ENCODE data around the gene SORBS2. TPM values are rescaled to one million over a fixed set of nuclear protein-coding genes. Genes with fewer than 3 reads are reported as not detected.

The SORBS2 gene
- total and polyA plus RNA-seq, 4 experiments from 2014 or later, result not detected

GRCh38 chr4:185809533-185810071 lies 2.4 kb downstream of the SORBS2 start:
- H3K27me3 ChIP-seq (ENCODE audit: insufficient read depth, low read length), result no peaks in the 10 kb centered on the region
- Mint-ChIP-seq H3K9me3 (no peaks in the 10 kb centered on the region), H3K27me3 (peaks cover 10 to 14% of the 10 kb centered on the region in 2 donors), H3K27ac (no peak overlapping the region), H3K36me3 (no peaks in the 10 kb centered on the region), H3K4me1 (peaks cover 0 to 3% (median 0%) of the 10 kb centered on the region in 4 donors), H3K4me3 (no peak overlapping the region)
- CTCF ChIA-PET (ENCODE audit: partially characterized antibody), result interaction anchor here (0.7 kb wide), 1 partner anchor 9 kb away, joined by 3 read pairs; no protein-coding TSS in a partner anchor
- H3K4me3 ChIP-seq (ENCODE audit: low read length in 2 of 2), result no peak overlapping the region
- no peak overlapping the region for H3K27ac ChIP-seq (ENCODE audit: low read depth, low read length)
- intact Hi-C loops (cut with micrococcal nuclease), result no loop called here
- H3K4me1 ChIP-seq (ENCODE audit: insufficient read depth, low read length), result no peaks in the 10 kb centered on the region
- DNase-seq, result no peak
- POLR2A ChIA-PET (ENCODE audit: partially characterized antibody), result no interaction called here
- H3K9me3 ChIP-seq (ENCODE audit: control insufficient read depth in 1 of 2, low read length in 2 of 2), result no peaks in the 10 kb centered on the region
- no peaks in the 10 kb centered on the region for H3K36me3 ChIP-seq (ENCODE audit: insufficient read depth, low read length)

- no peaks in the 10 kb centered on the region for H3K4me1 ChIP-seq (ENCODE audit: insufficient read depth, low read length)
- intact Hi-C loops (cut with micrococcal nuclease), result no loop called here
Measured at GRCh38 chr4:185809121-185809520, 2.9 kb downstream of the SORBS2 start.

DNA sequence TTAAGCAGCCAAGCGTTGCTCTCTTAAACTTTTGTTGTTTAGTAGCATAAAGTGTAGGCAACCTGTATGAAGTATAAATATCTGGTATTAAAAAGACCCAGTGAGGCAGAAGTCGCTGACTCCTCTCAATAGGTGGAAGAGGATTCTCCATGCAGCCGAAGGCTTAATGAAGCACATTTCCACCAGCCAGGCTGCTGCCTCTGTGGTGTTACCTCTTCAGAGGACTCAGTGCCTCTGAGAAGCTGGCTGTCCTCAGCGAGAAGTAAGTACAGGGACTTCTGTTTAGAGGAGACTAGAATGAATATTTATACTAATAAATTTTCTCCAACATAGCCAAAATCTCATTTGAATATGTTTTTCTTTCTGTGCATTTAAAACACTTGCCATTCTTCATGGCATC lies 6.0 kb downstream of the SORBS2 start:
- no peaks in the 10 kb centered on the region for H3K36me3 ChIP-seq (ENCODE audit: insufficient read depth, low read length)
- POLR2A ChIA-PET (ENCODE audit: partially characterized antibody), result no interaction called here
- DNase-seq, result no peak
- Mint-ChIP-seq H3K27me3 (peaks cover 4% of the 10 kb centered on the region in 2 donors), H3K4me3 (no peak overlapping the region), H3K9me3 (peaks cover 0 to 2% (median 0%) of the 10 kb centered on the region in 8 donors), H3K36me3 (no peaks in the 10 kb centered on the region), H3K27ac (no peak overlapping the region), H3K4me1 (no peaks in the 10 kb centered on the region)
- no peaks in the 10 kb centered on the region for H3K27me3 ChIP-seq (ENCODE audit: insufficient read depth, low read length)
- no peaks in the 10 kb centered on the region for H3K9me3 ChIP-seq (ENCODE audit: control insufficient read depth in 1 of 2, low read length in 2 of 2)
- H3K27ac ChIP-seq (ENCODE audit: low read depth, low read length), result no peak overlapping the region
- no peak overlapping the region for H3K4me3 ChIP-seq (ENCODE audit: low read length in 2 of 2)
- no peaks in the 10 kb centered on the region for H3K4me1 ChIP-seq (ENCODE audit: insufficient read depth, low read length)
- intact Hi-C loops (cut with micrococcal nuclease), result no loop called here
- CTCF ChIA-PET (ENCODE audit: partially characterized antibody), result no interaction called here

More at GRCh38 chr4:185809121-185809520, 2.9 kb downstream of the SORBS2 start:
- no peak for DNase-seq
- POLR2A ChIA-PET (ENCODE audit: partially characterized antibody), result no interaction called here
- Mint-ChIP-seq H3K27ac (no peak overlapping the region), H3K4me1 (peaks cover 0 to 3% (median 0%) of the 10 kb centered on the region in 4 donors), H3K36me3 (no peaks in the 10 kb centered on the region), H3K27me3 (peaks cover 10 to 12% of the 10 kb centered on the region in 2 donors), H3K9me3 (no peaks in the 10 kb centered on the region), H3K4me3 (no peak overlapping the region)
- H3K4me3 ChIP-seq (ENCODE audit: low read length in 2 of 2), result no peak overlapping the region
- no peaks in the 10 kb centered on the region for H3K9me3 ChIP-seq (ENCODE audit: control insufficient read depth in 1 of 2, low read length in 2 of 2)
- no peaks in the 10 kb centered on the region for H3K27me3 ChIP-seq (ENCODE audit: insufficient read depth, low read length)
- no peak overlapping the region for H3K27ac ChIP-seq (ENCODE audit: low read depth, low read length)
- no peaks in the 10 kb centered on the region for H3K36me3 ChIP-seq (ENCODE audit: insufficient read depth, low read length)
- CTCF ChIA-PET (ENCODE audit: partially characterized antibody), result no interaction called here

DNA sequence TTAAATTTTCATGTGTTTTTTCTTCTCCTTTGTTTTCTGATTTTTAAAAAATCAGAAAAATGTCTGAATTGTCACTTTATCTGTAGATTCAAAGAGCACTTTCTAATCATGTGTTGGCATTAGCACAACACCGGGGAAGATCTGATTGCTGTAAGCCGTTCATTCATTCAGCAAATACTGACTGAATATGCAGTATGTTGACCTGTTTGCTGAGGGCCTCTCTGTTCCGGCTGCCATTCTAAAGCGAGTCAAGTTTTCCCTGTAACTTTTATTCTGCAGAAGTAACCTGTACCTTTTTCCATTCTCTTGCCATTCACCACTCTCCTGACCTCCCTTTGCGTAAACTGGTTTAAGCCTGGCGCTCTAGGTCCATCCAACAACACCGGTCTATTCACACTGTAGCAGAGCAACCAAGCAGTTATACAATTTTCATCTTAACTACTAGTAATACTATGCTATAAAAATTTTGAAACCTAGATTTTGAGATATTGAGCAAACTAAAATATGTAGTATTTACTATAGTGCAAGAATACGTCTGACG lies 6.7 kb downstream of the SORBS2 start:
- peaks cover 0 to 4% (median 0%) of the 10 kb centered on the region in 8 donors for H3K9me3 Mint-ChIP-seq

GRCh38 chr4:185803022-185803421 lies 9.0 kb downstream of the SORBS2 start:
- Histone ChIP-seq H3K27ac (ENCODE audit: low read depth, low read length) (no peak overlapping the region), H3K4me3 (ENCODE audit: low read length in 2 of 2) (no peak overlapping the region), H3K27me3 (ENCODE audit: insufficient read depth, low read length) (no peaks in the 10 kb centered on the region), H3K9me3 (ENCODE audit: control insufficient read depth in 1 of 2, low read length in 2 of 2) (no peaks in the 10 kb centered on the region), H3K36me3 (ENCODE audit: insufficient read depth, low read length) (no peaks in the 10 kb centered on the region), H3K4me1 (ENCODE audit: insufficient read depth, low read length) (no peaks in the 10 kb centered on the region)
- Mint-ChIP-seq H3K27me3 (peaks cover 0 to 2% of the 10 kb centered on the region in 2 donors), H3K9me3 (peaks cover 0 to 4% (median 0%) of the 10 kb centered on the region in 8 donors), H3K27ac (no peak overlapping the region), H3K36me3 (no peaks in the 10 kb centered on the region), H3K4me1 (no peaks in the 10 kb centered on the region), H3K4me3 (no peak overlapping the region)
- intact Hi-C loops (cut with micrococcal nuclease), result no loop called here
- DNase-seq, result no peak
- ChIA-PET CTCF (ENCODE audit: partially characterized antibody) (no interaction called here), POLR2A (ENCODE audit: partially characterized antibody) (no interaction called here)

More for the DNA sequence above, 6.7 kb downstream of the SORBS2 start:
- Histone ChIP-seq H3K36me3 (ENCODE audit: insufficient read depth, low read length) (no peaks in the 10 kb centered on the region), H3K27ac (ENCODE audit: low read depth, low read length) (no peak overlapping the region), H3K4me3 (ENCODE audit: low read length in 2 of 2) (no peak overlapping the region), H3K4me1 (ENCODE audit: insufficient read depth, low read length) (no peaks in the 10 kb centered on the region), H3K9me3 (ENCODE audit: control insufficient read depth in 1 of 2, low read length in 2 of 2) (no peaks in the 10 kb centered on the region), H3K27me3 (ENCODE audit: insufficient read depth, low read length) (no peaks in the 10 kb centered on the region)
- POLR2A ChIA-PET (ENCODE audit: partially characterized antibody), result no interaction called here
- DNase-seq, result no peak
- H3K4me3 Mint-ChIP-seq, result no peak overlapping the region
- H3K4me1 Mint-ChIP-seq, result no peaks in the 10 kb centered on the region
- H3K27me3 Mint-ChIP-seq, result peaks cover 2 to 4% of the 10 kb centered on the region in 2 donors
- H3K36me3 Mint-ChIP-seq, result no peaks in the 10 kb centered on the region
- intact Hi-C loops (cut with micrococcal nuclease), result no loop called here
- CTCF ChIA-PET (ENCODE audit: partially characterized antibody), result no interaction called here
- no peak overlapping the region for H3K27ac Mint-ChIP-seq

DNA sequence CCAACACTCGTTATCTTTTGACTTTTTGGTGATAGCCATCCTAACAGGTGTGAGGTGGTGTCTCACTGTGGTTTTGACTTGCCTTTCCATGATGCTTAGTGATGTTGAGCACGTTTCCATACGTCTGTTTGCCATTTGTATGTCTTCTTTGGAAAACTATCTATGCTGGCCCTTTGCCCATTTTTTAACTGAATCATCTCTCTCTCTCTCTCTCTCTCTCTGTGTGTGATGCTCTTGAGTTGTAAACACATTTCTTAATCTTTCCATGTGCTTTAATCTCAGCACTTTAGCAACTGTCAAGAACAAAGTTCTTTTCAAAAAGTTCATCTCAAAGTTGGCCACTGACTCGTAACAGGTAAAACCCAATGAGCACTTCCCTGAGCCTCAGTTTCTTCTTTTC lies 10.5 kb downstream of the SORBS2 start:
- ChIA-PET CTCF (ENCODE audit: partially characterized antibody) (no interaction called here), POLR2A (ENCODE audit: partially characterized antibody) (no interaction called here)
- H3K4me1 Mint-ChIP-seq, result no peaks in the 10 kb centered on the region
- Histone ChIP-seq H3K4me3 (ENCODE audit: low read length in 2 of 2) (no peak overlapping the region), H3K9me3 (ENCODE audit: control insufficient read depth in 1 of 2, low read length in 2 of 2) (no peaks in the 10 kb centered on the region), H3K36me3 (ENCODE audit: insufficient read depth, low read length) (no peaks in the 10 kb centered on the region), H3K4me1 (ENCODE audit: insufficient read depth, low read length) (no peaks in the 10 kb centered on the region), H3K27ac (ENCODE audit: low read depth, low read length) (no peak overlapping the region), H3K27me3 (ENCODE audit: insufficient read depth, low read length) (no peaks in the 10 kb centered on the region)
- H3K4me3 Mint-ChIP-seq, result no peak overlapping the region
- no peak overlapping the region for H3K27ac Mint-ChIP-seq
- intact Hi-C loops (cut with micrococcal nuclease), result no loop called here
- peaks cover 0 to 3% of the 10 kb centered on the region in 2 donors for H3K27me3 Mint-ChIP-seq
- no peak for DNase-seq
- H3K36me3 Mint-ChIP-seq, result no peaks in the 10 kb centered on the region
- peaks cover 0 to 4% (median 0%) of the 10 kb centered on the region in 8 donors for H3K9me3 Mint-ChIP-seq

GRCh38 chr4:185800266-185800945 lies 11.6 kb downstream of the SORBS2 start:
- peaks cover 0 to 4% (median 0%) of the 10 kb centered on the region in 8 donors for H3K9me3 Mint-ChIP-seq
- H3K27me3 Mint-ChIP-seq, result peaks cover 0 to 3% of the 10 kb centered on the region in 2 donors
- Histone ChIP-seq H3K9me3 (ENCODE audit: control insufficient read depth in 1 of 2, low read length in 2 of 2) (no peaks in the 10 kb centered on the region), H3K27ac (ENCODE audit: low read depth, low read length) (no peak overlapping the region), H3K4me3 (ENCODE audit: low read length in 2 of 2) (no peak overlapping the region), H3K27me3 (ENCODE audit: insufficient read depth, low read length) (no peaks in the 10 kb centered on the region), H3K36me3 (ENCODE audit: insufficient read depth, low read length) (no peaks in the 10 kb centered on the region), H3K4me1 (ENCODE audit: insufficient read depth, low read length) (no peaks in the 10 kb centered on the region)
- DNase-seq, result no peak
- intact Hi-C loops (cut with micrococcal nuclease), result no loop called here
- H3K4me1 Mint-ChIP-seq, result no peaks in the 10 kb centered on the region
- H3K36me3 Mint-ChIP-seq, result no peaks in the 10 kb centered on the region
- H3K4me3 Mint-ChIP-seq, result no peak overlapping the region
- CTCF ChIA-PET (ENCODE audit: partially characterized antibody), result no interaction called here
- POLR2A ChIA-PET (ENCODE audit: partially characterized antibody), result no interaction called here
- no peak overlapping the region for H3K27ac Mint-ChIP-seq

Data from CD4-positive, alpha-beta memory T cell (primary cell).